Erythroblast (primary cell): ENCODE measurements around the gene GNG7.
"Not testable (repeated sequence)": the region's sequence is repeated elsewhere in the genome, so short reads cannot be mapped to it uniquely, and the experiment has no call there.

Experiments
- GATA1 ChIP-seq: IDR thresholded peaks from 2 replicates; pipeline ENCODE4 v1.6.1; 2011; ENCODE audit warnings: low read depth, mild to moderate bottlenecking, control low read depth, low read length, moderate library complexity
- POLR2A ChIP-seq: IDR thresholded peaks from 2 replicates; pipeline ENCODE4 v1.6.1; 2011; ENCODE audit warnings: mild to moderate bottlenecking, low read length

- not testable (repeated sequence) for TF ChIP-seq POLR2A, GATA1
Measured at GRCh38 chr19:2463694-2464093, 238.8 kb downstream of the GNG7 start.
